Measurements from ENCODE around the gene L3MBTL1.
A peak's percentile ranks its signal among the peaks of the same experiment; 100 is the strongest.
"Not testable (repeated sequence)": the region's sequence is repeated elsewhere in the genome, so short reads cannot be mapped to it uniquely, and the experiment has no call there.

L3MBTL1 gene

DNA sequence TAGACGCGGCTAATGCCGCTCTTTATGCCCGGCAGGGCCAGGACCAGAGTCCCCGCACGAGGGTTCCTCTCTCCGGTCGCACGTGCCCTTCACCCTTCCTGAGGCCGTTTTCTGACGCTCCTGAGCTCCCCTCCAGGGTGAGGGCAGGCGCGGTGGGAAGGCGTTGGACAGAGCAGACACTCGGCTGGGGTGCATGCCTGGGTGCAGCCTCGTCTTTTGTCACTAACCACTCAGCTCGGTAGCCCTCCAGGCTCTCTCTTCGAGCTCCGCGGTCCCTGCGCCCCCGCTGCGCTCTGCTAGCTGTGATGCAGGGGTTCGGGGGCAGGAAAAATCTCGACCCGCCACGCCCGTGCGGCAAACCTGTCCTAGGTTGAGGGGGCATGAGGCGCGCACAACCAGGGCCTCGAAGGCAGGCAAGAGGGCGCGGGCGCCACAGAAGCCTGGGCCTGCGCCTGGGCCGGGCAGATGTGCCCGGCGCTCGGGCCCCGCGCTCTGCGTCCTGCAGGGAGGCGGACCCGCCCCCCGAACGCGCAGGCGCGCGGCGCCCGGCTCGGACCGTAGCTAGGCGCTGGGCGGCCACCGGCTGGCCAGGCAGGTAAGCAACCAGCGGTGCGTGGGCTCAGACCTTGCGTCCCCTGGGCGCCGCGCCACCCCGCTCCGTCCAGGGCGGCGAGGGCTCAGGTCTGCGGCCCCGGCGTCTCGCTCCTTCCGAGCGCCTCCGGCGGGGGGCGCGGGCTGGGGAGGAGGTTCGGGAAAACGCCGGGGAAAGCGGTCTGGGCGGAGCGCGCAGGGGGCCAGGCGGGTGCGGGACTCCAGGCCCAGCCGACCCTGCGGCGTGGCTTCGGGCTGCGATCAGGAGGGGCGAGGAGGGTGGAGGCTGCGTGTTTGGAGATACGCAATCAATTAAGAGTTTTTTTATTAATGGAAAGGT lies at the start of gene L3MBTL1:
Gene L3MBTL1 (plus strand): TSS at position 548 of the 931 bp plus-strand sequence. CDS start 5,807 bp downstream, outside the sequence.
- DNase-seq: peak; percentile 1

DNA sequence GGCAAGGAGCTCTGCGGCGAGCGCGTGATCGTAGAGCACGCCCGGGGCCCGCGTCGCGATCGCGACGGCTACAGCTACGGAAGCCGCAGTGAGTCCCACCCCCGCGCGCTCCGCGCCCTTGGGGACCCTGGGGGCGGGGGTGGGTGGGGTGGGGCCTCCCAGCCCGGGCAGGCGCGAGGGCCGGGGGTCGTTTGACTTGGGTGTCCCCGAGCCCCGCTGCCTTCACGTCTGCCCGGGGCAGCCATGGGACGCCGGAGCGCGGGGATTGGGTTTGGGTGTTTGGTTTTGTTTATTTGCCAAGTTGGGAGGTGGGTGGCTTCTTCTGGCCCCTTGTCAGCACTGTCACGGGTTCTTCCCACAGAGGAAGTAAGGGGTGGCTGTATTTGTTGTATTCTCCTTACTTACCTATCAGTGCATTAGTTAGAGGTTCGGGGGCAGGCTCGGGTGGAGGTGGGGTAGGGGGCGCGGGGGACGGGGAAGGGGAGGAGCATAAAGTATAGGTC lies 49.0 kb upstream of the L3MBTL1 start:
- DNase-seq: no peak

DNA sequence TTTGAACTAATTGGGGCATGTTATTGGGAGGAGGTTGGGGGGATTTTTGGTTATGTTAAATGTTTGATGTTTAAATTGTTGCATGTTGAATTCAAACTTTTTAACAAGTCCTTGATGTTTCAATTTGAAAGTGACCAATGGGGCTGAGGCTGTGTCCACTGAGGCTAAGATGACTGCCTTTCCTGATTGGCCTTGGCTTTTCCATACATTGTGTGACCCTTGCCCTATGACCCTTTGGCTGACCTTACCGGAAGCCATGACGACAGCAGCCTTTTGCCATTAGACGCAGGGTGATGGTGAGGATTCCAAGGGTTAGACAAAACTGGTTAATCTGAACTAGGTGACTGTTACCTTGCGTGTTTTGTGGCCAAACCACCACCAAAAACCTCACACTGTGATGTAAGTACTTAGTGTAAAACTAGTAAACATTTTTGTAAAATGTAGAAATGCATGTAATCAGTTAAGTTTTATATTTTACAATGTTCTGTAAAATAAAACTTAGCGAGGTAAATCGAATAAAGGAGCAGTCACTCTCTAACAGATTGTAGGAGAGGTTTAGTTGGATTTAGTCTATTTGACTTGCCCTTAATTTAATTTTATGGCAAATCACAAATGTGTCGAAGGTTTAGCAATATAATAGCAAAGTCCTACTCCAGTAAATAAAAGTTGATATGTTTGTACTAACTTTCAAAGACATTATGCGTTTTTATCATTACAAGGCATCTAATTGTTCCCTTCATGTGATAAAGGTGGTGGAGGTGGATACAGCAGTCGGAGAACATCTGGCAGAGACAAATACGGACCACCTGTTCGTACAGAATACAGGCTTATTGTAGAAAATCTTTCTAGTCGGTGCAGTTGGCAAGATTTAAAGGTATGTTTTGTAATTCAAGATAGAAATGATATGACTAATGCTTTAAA lies 48.2 kb upstream of the L3MBTL1 start:
- DNase-seq: no peak

DNA sequence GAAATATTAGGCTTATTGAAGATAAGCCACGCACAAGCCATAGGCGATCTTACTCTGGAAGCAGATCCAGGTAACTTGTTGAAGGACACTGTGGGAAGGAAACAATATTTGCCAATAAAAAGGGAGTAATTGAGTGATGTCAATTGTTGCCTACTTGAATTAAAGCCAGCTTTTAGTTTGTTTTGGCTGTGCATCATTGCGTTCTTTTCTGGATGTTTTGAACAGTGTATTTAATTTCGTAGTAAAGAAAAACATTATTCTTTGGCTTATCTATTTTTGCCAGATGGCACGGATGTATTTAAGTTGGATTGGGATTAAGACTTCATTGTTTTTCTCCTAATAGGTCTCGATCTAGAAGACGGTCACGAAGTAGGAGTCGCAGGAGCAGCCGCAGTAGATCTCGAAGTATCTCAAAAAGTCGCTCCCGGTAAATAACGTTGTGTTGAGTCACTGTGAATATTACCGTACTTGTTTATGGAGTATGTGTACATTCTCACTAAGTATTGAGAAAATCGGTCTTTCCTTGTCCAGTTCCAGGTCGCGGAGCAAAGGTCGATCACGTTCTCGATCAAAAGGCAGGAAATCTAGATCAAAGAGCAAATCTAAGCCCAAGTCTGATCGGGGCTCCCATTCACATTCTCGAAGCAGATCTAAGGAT lies 47.2 kb upstream of the L3MBTL1 start:
- DNase-seq: no peak

DNA sequence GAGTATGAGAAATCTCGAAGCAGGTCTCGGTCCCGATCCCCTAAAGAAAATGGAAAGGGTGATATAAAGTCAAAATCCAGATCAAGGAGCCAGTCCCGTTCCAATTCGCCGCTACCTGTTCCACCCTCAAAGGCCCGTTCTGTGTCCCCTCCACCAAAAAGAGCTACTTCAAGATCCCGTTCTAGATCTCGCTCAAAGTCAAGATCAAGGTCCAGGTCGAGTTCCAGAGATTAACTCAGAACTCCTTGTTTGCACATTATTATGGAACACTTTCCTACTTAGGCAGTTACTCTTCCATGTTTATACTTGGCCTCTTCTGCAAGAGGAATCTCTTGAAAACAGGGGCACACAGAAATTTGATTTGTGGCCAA lies 46.7 kb upstream of the L3MBTL1 start:
- no peak for DNase-seq

DNA sequence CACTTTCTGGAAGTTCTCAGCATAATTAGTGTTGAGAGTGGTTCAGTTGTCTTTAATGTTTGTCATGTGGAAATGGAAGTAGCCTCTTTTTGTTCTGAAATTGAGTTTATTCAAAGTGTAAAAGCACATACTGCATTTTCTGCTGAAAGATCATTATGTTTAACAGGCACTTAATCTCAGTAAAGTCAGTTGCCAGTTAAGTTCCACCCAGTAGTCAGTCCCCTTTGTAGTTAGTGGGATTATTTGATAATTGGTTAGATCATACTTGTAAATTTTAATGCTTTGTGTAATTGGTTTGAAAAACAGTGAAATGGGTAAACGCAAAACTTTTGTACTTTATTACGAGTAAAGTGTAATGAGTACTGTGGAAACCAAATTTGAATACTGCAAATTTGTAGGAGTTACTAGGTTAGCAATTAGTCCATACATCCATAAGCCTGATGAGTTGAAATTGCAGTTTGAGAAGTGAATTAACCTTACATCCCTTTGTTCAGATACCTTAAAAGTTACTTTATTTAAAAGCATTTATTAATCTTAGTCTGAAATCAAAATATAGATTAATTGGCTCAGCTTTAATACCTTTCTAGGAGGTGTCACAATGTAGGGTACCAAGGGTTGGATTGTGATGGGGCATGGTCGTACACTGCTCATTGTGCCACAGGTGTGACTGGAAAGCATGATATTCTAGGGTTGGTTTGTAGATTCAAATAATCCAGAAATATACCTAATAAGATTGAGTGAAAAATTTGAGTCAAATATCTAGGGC lies 45.4 kb upstream of the L3MBTL1 start:
- no peak for DNase-seq

DNA sequence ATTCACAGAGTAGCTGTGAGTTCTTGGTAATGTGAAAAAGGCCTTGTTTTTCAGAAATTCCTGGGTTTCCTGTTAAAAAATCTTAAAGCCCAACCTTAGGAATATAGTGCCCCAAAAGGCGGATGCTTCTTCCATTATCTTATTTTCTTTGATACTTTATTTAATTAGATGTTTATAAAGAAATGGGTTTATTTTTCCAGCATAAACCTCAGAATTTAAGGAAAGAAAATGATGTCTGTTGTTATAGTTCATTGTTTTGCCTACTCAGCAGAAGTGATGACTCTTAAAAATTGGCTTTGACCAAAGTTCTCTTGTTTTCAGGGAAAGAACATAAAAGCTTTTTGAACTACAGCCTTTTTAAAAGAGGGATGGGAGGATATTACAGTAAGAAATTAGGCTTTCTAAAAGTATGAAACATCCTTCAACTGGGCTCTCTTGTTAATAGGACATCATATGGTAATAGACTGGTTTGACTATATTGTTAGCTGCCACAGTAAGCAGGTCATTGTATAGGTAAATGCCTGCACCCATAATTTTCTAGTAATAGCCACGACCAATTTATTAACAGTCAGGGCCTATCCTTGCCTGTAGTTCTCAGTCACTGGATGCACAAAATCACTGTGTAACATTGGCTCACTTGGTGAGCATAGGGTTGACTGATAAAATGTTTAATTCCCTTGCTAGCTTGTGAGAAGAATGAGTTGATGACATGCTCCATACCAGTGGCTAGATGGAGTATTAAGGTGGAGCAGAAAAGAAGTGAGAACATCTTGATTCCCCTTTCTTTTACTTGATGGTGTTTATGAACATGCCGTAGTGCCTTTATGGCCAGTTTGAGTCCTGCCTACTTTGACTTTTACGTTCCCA lies 44.6 kb upstream of the L3MBTL1 start:
- DNase-seq: no peak

DNA sequence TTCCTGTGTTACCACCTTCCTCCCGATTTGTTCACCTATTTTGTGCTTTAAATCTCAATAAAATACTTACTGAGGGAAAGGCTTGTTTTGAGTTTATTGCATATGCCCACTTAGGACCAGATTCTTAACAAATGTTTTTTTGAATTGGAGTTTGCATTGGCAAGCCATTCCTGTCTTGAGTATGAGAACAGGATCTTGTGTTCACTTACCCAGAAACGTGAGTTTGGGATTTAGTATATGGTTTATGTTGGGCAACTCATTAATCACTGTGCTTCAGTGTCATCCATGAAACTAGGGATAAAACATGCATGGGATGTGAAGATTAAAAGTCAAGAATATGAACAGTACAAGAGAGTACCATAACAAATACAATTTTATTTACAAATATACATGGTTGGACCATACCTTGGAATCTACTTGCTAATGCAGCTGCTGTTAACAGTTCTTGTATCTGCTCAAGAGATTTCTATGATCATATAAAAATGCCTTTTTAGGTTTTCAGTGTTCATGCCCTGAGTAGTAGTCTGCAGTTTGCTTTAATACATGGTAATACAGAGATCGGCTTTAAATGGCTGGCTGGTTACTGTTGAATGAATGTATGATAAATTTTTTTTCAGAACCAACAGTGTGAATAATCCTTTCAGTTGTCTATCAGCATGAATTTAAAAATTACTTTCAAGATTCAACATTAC lies 43.8 kb upstream of the L3MBTL1 start:
- DNase-seq: no peak

DNA sequence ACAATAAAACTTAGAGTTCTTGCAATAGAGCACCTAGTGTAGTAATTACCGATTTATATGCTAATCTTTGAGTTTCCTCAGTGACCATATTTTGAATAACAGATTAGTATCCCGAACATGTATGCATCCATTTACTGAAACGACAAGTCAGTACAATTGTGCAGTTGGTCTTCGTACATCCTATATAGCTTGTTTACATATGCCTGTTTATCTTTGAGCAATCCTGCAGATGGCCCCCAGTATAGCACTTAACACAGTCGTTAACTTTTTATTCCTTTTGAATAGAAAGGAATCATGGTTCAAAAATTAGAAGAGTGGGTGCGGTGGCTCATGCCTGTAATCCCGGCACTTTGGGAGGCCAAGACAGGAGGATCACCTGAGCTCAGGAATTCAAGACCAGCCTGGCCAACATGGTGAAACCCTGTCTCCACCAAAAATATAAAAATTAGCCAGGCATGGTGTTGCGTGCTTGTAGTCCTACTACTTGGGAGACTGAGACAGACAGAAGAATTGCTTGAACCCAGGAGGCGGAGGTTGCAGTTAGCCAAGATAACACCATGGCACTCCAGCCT lies 43.2 kb upstream of the L3MBTL1 start:
- DNase-seq: no peak

DNA sequence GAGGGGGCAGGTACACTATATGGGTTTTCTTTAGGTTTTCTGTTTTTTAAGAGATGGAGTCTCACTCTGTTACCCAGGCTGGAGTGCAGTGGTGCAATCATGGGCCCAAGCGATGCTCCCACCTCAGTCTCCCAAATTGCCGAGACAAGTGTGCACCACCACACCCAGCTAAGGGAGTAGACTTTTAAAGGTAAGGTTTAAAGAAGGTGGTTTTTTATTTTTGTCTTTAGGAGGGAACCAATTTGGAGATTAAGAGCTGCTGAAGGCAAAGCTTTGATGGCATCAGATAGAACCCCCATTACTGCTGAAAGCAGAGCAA lies 41.9 kb upstream of the L3MBTL1 start:
- DNase-seq: no peak

DNA sequence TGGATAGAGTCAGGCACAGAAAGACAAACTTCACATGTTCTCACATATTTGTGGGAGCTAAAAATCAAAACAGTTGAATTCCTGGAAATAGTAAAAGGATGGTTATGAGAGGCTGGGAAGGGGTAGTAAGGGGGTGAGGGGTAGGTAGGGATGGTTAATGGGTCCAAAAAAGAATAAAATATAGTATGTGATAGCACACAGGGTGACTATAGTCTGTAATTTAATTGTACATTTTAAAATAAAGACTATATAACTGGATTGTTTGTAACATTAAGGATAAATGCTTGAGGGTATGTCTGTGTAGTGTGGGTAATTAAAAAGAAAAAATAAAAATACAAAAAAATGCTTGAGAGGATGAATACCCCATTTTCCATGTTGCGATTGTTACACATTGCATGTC lies 39.9 kb upstream of the L3MBTL1 start:
- no peak for DNase-seq

DNA sequence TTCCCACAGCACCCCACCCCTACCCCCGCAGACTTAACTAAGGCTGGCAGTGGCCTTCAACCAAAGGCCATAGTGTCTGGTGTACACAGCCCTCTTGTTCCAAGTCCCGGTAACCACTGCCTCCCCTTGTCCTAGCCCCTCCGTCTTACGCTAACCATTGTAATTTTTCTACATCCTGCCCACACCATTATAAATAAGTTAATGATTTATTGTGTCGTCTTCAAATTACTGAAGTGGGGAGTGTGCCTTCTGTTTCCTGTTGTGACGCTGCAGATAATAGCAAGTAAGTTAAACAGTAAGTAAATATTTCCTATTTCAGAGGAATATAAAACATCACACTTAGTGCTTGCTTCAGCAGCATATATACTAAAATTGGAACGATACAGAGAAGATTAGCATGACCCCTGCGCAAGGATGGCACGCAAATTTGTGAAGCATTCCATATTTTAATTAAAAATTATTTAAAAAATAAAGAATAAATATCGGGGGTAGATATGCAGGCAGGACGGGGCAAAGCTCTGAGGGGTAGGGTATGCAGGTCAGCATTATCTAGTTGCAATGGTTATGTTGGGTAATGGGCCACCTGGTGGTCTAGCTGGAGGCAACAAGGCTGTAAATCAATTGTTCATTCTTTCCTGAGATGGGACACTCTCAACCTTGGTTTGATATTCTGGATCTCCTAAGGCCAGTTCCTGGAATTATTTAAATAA lies 34.7 kb upstream of the L3MBTL1 start:
- DNase-seq: no peak

DNA sequence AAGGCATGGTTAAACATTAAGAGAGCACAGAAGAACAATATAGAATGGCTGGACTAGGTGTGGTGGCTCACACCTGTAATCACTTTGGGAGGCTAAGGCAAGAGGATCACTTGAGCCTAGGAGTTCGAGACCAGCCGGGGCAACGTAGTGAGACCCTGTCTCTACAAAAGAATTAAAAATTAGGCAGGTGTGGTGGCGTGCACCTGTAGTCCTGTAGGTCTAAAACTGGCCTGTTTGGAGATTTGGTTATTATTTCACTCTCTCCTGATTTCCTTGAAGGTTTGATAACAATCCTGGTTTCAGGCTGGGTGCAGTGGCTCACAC lies 34.2 kb upstream of the L3MBTL1 start:
- no peak for DNase-seq

DNA sequence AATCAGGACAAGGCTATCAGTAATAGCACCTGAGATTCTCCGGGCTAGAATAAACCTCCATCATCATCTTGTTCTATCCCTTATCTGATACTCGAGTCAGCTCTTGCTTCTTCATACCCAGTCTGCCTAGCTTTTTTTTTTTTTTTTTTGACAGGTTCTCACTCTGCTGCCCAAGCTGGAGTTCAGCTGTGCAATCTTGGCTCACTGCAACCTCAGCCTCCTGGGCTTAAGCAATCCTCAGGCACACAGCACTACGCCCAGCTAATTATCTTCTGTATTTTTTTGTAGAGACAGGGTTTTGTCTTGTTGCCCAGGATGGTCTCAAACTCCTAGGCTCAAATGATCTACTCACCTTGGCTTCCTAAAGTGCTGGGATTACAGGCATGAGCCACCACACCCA lies 30.3 kb upstream of the L3MBTL1 start:
- no peak for DNase-seq

DNA sequence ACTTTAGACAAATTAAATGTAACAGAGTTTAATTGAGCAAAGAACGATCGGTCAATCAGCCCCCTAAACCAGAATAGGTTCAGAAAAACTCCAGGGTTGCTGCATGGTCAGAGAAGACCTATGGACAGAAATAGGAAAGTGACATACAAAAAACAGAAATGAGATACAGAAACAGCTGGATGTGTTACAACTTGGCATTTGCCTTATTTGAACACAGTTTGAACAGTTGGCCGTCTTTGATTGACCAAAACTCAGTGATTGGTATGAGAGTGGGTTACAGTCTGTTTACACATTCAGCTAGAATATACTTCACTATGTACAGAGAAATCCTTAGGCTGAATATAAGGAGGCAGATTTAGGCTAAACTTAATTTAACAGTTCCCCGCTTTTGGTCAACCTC lies 29.9 kb upstream of the L3MBTL1 start:
- DNase-seq: no peak

DNA sequence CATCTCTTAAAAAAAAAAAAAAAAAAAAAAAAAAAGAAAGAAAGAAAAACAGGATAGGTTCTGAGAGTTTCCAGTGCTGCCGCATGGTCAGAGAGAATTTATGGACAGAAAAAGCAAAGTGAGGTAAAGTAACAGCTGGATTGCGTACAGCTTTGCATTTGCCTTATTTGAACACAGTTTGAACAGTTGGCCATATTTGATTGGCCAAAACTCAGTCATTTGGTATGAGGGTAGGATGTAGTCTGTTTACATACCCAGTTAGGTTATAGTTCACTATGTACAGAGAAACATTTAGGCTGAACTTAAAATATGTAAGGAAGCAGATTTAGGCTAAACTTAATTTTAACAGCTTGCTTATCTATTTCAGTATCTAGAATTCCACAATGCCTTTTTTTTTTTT lies 17.5 kb upstream of the L3MBTL1 start:
- DNase-seq: no peak

DNA sequence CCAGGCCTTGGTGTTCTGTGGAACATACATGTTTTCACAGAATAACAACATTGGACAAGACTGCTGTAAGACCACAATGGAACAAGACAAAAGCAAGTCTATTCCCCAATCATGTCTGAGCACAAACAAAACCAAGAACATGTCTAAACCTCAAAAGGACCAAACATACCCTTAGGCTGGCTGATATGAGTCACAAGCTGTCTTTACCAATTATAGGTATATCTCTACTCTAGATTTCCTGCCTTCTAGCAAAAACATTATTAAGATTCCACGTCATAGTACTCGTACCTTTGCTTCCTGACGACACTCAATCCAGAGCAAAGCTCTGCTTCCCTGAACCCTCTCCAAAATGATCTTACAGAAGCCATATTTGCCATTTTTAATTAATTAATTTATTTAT lies 15.4 kb upstream of the L3MBTL1 start:
- no peak for DNase-seq

DNA sequence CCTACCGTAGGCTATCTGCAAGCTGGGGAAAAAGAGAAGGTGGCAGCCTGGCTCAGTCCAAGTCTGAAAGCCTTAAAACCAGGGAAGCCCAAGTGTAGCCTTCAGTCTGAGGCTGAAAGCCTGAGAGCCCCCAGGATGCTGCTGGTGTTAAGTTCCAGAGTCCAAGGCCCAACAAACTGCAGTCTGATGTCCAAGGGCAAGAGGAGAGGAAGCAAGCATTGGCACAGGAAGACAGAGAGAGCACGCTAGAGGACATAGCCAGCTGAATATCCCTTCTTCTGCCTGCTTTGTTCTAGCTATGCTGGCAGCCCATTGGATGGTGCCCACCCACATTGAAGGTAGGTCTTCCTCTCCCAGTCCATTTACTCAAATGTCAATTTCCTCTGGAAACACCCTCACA lies 12.1 kb upstream of the L3MBTL1 start:
- no peak for DNase-seq

DNA sequence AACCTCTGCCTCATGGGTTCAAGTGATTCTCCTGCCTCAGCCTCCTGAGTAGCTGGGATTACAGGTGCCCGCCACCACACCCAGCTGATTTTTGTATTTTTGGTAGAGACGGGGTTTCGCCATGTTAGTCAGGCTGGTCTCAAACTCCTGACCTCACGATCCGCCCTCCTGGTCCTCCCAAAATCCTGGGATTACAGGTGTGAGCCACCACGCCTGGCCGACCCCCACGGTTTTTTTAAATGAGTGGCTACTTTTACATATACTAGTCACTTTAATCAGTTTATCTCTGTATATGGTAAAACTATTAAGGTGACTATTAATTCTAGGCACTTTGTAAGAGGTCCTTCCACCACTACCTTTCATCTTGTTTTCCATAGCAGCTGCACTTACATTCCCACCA lies 5.5 kb upstream of the L3MBTL1 start:
- DNase-seq: not testable (repeated sequence)

DNA sequence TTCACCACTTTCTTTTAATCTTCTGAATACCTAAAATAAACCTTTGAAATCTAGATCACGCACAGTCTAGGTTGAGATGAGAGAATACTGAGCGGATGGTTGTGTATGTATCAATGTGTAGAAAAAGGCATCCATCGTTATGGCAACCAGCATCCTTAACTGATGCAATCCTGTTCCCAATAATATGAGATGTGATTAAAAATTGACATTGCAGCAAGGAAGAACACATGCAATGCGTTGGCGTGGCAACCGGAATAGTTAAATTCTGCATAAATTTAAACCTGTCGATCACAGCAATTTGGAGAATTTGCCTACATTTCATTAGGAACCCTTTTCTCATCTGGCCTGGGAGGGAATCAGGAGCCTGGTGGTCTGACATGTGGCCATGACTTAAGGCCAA lies 1.3 kb upstream of the L3MBTL1 start:
- DNase-seq: no peak

Measured in NCI-H1694 treated with DMSO at 0.1 percent for 48 hours (cell line).